Liver (tissue), 9 donors: Measurements from ENCODE around the gene VEZF1. TPM values are rescaled to one million over a fixed set of nuclear protein-coding genes. Genes with fewer than 3 reads are reported as not detected.

ENCODE experiments used
- DNase-seq: peaks from one replicate; pipeline ENCODE4 v3.0.0-alpha.2; 2017; ENCODE audit warnings: low spot score
- H3K27ac ChIP-seq, 2 donors: one replicate each; pipeline ENCODE4 v1.7.0; 2013; ENCODE audit warnings: inconsistent platforms in 2 of 2, low read length in 2 of 2, control low read depth in 1 of 2, low read depth in 1 of 2, mild to moderate bottlenecking in 1 of 2
- H3K27me3 ChIP-seq, 4 donors: one replicate each; pipeline versions ENCODE4 v1.6.1 to v1.7.0; 2013; ENCODE audit warnings: low read length in 3 of 4, inconsistent platforms in 1 of 4, mild to moderate bottlenecking in 1 of 4, moderate library complexity in 1 of 4; ENCODE audit not compliant: control insufficient read depth in 4 of 4, insufficient read depth in 4 of 4
- H3K36me3 ChIP-seq, 4 donors: one replicate each; pipeline versions ENCODE4 v1.6.1 to v1.7.0; 2013; ENCODE audit warnings: low read length in 3 of 4, mild to moderate bottlenecking in 3 of 4, low read depth in 1 of 4, moderate library complexity in 1 of 4; ENCODE audit not compliant: control insufficient read depth in 4 of 4, insufficient read depth in 3 of 4
- H3K4me1 ChIP-seq, 4 donors: one replicate each; pipeline versions ENCODE4 v1.6.1 to v1.7.0; 2013; ENCODE audit warnings: low read length in 3 of 4, mild to moderate bottlenecking in 3 of 4, moderate library complexity in 1 of 4; ENCODE audit not compliant: control insufficient read depth in 4 of 4, insufficient read depth in 4 of 4
- H3K4me3 ChIP-seq, 3 donors: one replicate each; pipeline versions ENCODE4 v1.6.1 to v1.7.0; 2013; ENCODE audit warnings: low read length in 3 of 3, control low read depth in 1 of 3, low read depth in 1 of 3, mild to moderate bottlenecking in 1 of 3
- H3K9ac ChIP-seq, 2 donors: one replicate each; pipeline ENCODE4 v1.7.0; 2013; ENCODE audit warnings: low read length in 2 of 2, mild to moderate bottlenecking in 2 of 2, moderate library complexity in 2 of 2, control low read depth in 1 of 2, low read depth in 1 of 2
- H3K9me3 ChIP-seq, 4 donors: one replicate each; pipeline versions ENCODE4 v1.6.1 to v1.7.0; 2013; ENCODE audit warnings: low read length in 3 of 4; ENCODE audit not compliant: control insufficient read depth in 4 of 4
- ATF3 ChIP-seq: IDR thresholded peaks from 2 replicates; pipeline ENCODE4 v1.6.1; 2016; ENCODE audit warnings: antibody characterized with exemption
- EGR1 ChIP-seq, 2 donors: IDR thresholded peaks; 2 replicates each; pipeline ENCODE4 v1.6.1; 2016 to 2018; ENCODE audit warnings: antibody characterized with exemption in 2 of 2, low read depth in 2 of 2
- FOXA1 ChIP-seq: IDR thresholded peaks from 2 replicates; pipeline ENCODE4 v1.6.1; 2016; ENCODE audit warnings: antibody characterized with exemption
- FOXA2 ChIP-seq: IDR thresholded peaks from 2 replicates; pipeline ENCODE4 v1.6.1; 2016; ENCODE audit warnings: antibody characterized with exemption
- GABPA ChIP-seq, 2 donors: IDR thresholded peaks in 1 of 2; conservative IDR thresholded peaks in 1 of 2; 2 replicates each; pipeline ENCODE4 v1.6.1; 2016; ENCODE audit warnings: antibody characterized with exemption in 2 of 2, mild to moderate bottlenecking in 1 of 2, moderate library complexity in 1 of 2
- HNF4A ChIP-seq, 2 donors: conservative IDR thresholded peaks; 2 replicates each; pipeline ENCODE4 v1.6.1; 2016; ENCODE audit warnings: antibody characterized with exemption in 2 of 2, mild to moderate bottlenecking in 2 of 2
- HNF4G ChIP-seq: IDR thresholded peaks from 2 replicates; pipeline ENCODE4 v1.6.1; 2016; ENCODE audit warnings: antibody characterized with exemption
- JUND ChIP-seq, 2 donors: IDR thresholded peaks; 2 replicates each; pipeline ENCODE4 v1.6.1; 2016; ENCODE audit warnings: antibody characterized with exemption in 2 of 2
- MAX ChIP-seq: IDR thresholded peaks from 2 replicates; pipeline ENCODE4 v1.6.1; 2016; ENCODE audit warnings: antibody characterized with exemption
- NR2F2 ChIP-seq: IDR thresholded peaks from 2 replicates; pipeline ENCODE4 v1.6.1; 2016; ENCODE audit warnings: antibody characterized with exemption
- RAD21 ChIP-seq, 2 donors: IDR thresholded peaks; 2 replicates each; pipeline ENCODE4 v1.6.1; 2016; ENCODE audit warnings: antibody characterized with exemption in 2 of 2, mild to moderate bottlenecking in 2 of 2
- REST ChIP-seq: IDR thresholded peaks from 2 replicates; pipeline ENCODE4 v1.6.1; 2016; ENCODE audit warnings: antibody characterized with exemption, mild to moderate bottlenecking
- RXRA ChIP-seq, 2 donors: IDR thresholded peaks; 2 replicates each; pipeline ENCODE4 v1.6.1; 2017 to 2018; ENCODE audit warnings: antibody characterized with exemption in 2 of 2, mild to moderate bottlenecking in 1 of 2
- SP1 ChIP-seq: IDR thresholded peaks from 2 replicates; pipeline ENCODE4 v1.6.1; 2018; ENCODE audit warnings: antibody characterized with exemption, mild to moderate bottlenecking
- TAF1 ChIP-seq: conservative IDR thresholded peaks from 2 replicates; pipeline ENCODE4 v1.6.1; 2016; ENCODE audit warnings: antibody characterized with exemption, mild to moderate bottlenecking
- YY1 ChIP-seq: IDR thresholded peaks from 2 replicates; pipeline ENCODE4 v1.6.1; 2016; ENCODE audit warnings: antibody characterized with exemption, mild to moderate bottlenecking
- ZBTB33 ChIP-seq: IDR thresholded peaks from 2 replicates; pipeline ENCODE4 v1.6.1; 2016; ENCODE audit warnings: antibody characterized with exemption
- WGBS: extraction: QIAGEN DNeasy Blood & Tissue Kit; methylation state at CpG from one replicate; pipeline ENCODE4 v1.1.7; 2013; 5-methylcytosine and 5-hydroxymethylcytosine counted together
- polyA plus RNA-seq, 2 donors: library from polyadenylated mRNA; stranded (reverse) in 1 of 2; unstranded in 1 of 2; fragments of 200-250 nt in 1 of 2; fragments of >200 nt in 1 of 2; fragmentation: Nextera tagmentation in 1 of 2; extraction: Ambion mirVana in 1 of 2; gene quantifications; one replicate each; pipeline versions ENCODE4 v1.2.1 to v1.2.3, GENCODE V29; 2013 to 2015
- total RNA-seq, 2 donors: library from RNA; depleted of rRNA; stranded (reverse); fragments of >200 nt; gene quantifications; one replicate each; pipeline ENCODE4 v1.2.3, GENCODE V29; 2014
- donor health status: healthy.
- donor health status: healthy.
- donor health status: healthy.
- donor health status: healthy.
- donor health status: healthy.

Gene VEZF1
- total and polyA plus RNA-seq, 4 donors, result 7.9 to 26.2 (median 11.4) TPM

GRCh38 chr17:58006924-58007780, 19.1 kb upstream of the VEZF1 start, which contains the start of gene SRSF1:
TSS of gene SRSF1 (minus strand) at chr17:58007246. CDS start at chr17:58007137, 109 bp downstream.
- Histone ChIP-seq H3K4me1 (peaks cover 3 to 32% (median 30%) of the 10 kb centered on the region in 4 donors), H3K27me3 (no peaks in the 10 kb centered on the region), H3K36me3 (peaks cover 6 to 31% (median 26%) of the 10 kb centered on the region in 4 donors), H3K9me3 (no peaks in the 10 kb centered on the region), H3K4me3 (peak within 1 kb of the TSS; percentile 69 to 100 (median 70)), H3K9ac (peak within 1 kb of the TSS; percentile 81 to 100), H3K27ac (peak within 1 kb of the TSS; percentile 94 to 100)
- TF ChIP-seq FOXA1 (peak; percentile 25), JUND (IDR thresholded peaks at IDR 0.05) (peak in 1 of 2 donors; percentile 73), GABPA (IDR thresholded peaks at IDR 0.05 in 1 of 2, conservative IDR thresholded peaks at IDR 0.05 in 1 of 2) (peak; percentile 13 to 90), SP1 (peak; percentile 60), FOXA2 (no peak), RAD21 (IDR thresholded peaks at IDR 0.05) (peak; percentile 15 to 20), NR2F2 (no peak), ATF3 (peak; percentile 46), ZBTB33 (peak; percentile 97), HNF4A (conservative IDR thresholded peaks at IDR 0.05) (no peak), RXRA (IDR thresholded peaks at IDR 0.05) (peak in 1 of 2 donors; percentile 48), HNF4G (no peak), MAX (peak; percentile 97), YY1 (peak; percentile 99), TAF1 (peak; percentile 68), EGR1 (IDR thresholded peaks at IDR 0.05; ENCODE audit: low read depth in 2 of 2) (peak in 1 of 2 donors; percentile 26), REST (peak; percentile 87)
- DNase-seq, result peak; percentile 97
- WGBS, result under 1% methylated on average over 86 of the region's 86 CpGs

GRCh38 chr17:58006560-58006923, 18.5 kb upstream of the VEZF1 start:
- peaks cover 3 to 32% (median 30%) of the 10 kb centered on the region in 4 donors for H3K4me1 ChIP-seq
- H3K36me3 ChIP-seq, result peaks cover 6 to 32% (median 26%) of the 10 kb centered on the region in 4 donors
- H3K9ac ChIP-seq, result peak overlapping the region; percentile 81 to 100
- H3K27me3 ChIP-seq, result no peaks in the 10 kb centered on the region
- WGBS, result under 1% methylated on average over 20 of the region's 20 CpGs
- peak; percentile 91 for TF ChIP-seq MAX
- no peak for TF ChIP-seq NR2F2
- peak overlapping the region; percentile 94 to 100 for H3K27ac ChIP-seq
- no peaks in the 10 kb centered on the region for H3K9me3 ChIP-seq
- H3K4me3 ChIP-seq, result peak overlapping the region; percentile 69 to 100 (median 70)
- peak; percentile 76 for DNase-seq
